GM18858 (cell line): ENCODE data around the gene STOML1.

Experiments used
- ATAC-seq: cut with Tn5 transposase; IDR thresholded peaks from one replicate; pipeline ENCODE4 v1.9.1; 2021; ENCODE audit not compliant: unreplicated experiment

The STOML1 gene, protein sequence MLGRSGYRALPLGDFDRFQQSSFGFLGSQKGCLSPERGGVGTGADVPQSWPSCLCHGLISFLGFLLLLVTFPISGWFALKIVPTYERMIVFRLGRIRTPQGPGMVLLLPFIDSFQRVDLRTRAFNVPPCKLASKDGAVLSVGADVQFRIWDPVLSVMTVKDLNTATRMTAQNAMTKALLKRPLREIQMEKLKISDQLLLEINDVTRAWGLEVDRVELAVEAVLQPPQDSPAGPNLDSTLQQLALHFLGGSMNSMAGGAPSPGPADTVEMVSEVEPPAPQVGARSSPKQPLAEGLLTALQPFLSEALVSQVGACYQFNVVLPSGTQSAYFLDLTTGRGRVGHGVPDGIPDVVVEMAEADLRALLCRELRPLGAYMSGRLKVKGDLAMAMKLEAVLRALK

DNA sequence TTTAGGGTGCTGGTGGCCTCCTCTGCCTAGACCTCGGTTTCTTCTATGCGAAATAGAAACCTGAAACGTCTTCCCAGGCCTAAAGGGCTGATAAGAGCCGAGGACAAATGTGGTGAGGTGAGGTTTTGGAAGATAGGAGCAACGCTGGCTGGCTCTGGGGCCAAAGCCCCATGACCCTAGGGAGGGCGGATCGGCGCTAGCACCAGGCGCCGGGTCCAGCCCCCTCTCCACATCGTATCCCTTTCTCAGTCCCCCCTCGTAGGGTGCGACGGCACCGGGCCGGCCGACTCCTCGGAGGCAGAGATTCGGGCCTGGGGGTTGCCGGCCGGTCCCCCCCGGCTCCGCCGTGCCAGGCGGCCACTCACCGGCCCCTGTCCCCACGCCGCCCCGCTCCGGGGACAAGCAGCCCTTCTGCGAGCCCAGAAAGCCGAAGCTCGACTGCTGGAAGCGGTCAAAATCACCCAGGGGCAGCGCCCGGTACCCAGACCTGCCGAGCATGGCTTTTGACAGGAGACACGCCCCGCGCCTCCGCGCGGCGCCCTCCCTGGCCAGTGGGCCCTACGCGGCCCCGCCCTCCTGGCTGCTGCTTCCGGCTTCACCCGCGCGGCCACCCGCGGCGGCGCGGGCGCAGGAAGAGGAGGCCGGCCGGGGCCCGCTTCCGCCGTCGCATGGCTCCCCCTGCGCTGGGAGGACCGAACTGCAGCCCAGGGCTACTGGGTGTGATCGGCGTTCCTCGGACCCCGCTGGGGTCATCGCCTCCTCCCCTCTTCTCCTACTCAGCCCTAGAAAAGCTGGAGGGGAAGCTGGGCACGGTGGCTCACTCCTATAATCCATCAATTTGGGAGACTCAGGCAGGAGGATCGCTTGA, at the start of gene STOML1:
TSS of gene STOML1 (minus strand) at position 570 of the 868 bp plus-strand sequence. CDS start at position 498, 72 bp downstream.
- peak; percentile 56 for ATAC-seq

DNA sequence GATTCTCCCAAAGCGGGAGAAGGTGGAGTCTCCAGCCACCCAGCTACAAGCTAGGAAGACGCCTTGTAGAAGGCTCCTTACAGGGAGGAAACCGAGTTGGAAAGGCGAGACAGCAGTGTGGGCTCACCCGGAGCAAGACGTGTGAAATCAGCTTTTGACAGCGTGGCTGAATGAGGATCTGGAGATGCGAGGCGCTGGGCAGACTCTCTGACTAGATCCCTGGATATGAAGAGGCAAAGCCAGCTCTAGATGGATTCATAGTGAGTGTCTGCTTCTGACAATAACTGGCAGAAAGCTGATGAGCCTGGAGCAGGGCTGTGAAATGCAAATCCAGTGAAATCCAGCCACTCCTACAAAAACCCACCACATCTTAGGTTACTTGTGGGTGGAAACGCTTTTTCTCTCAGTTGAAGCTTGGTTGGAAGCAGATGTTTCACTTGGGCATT, 49.2 kb upstream of the STOML1 start:
- ATAC-seq, result no peak

DNA sequence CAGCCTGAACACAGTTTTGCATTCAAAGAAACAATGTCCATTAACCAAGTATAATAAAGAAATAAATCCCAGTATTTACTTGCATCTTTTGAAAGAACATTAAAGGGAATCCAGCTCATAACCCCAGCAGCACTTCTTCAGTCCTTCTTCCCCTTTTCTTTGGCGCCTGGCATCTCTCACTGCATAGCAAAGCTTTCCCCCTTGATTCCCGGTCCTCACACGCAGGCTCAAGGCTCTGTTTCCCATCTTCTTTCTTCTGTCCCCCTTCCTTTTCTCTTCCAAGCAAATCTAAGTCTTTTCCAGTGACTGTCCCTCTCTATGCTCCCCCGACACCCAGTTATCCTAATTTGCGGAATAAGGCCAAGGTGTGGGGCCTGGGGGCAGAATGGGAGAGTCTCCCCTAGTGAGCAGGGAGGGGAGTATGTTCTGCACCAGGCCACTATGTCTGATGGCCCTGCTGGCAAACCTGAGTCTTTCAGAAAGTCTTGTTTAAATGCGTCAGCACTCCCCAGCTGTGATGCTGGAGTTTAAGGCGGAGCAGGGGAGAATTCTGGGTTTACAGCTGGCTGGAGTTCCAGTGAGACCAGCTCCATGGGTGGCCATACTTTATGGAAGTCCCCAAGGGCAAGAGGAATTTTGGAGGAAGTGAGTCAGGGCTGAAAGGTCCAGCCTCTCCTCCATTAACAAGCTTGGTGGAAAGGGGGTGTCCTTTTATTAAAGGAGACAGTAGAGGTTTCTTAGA, 48.2 kb upstream of the STOML1 start:
- no peak for ATAC-seq

DNA sequence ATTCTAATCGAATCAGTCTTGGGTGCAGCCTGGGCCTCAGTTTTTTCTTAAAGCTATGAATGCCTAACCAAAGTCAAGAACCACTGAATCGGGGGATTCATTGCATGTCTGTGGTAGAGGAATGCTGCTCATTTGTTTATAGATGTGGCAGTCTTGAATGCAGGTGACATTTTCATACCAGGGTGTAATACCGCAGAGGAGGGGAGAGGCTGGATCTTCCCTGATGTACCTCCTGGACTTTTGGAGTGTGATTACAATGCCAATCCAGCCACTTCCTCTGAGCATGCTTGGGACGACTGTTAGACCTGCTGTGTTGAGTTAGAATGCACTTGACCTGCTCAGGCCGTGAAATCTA, 47.5 kb upstream of the STOML1 start:
- no peak for ATAC-seq

DNA sequence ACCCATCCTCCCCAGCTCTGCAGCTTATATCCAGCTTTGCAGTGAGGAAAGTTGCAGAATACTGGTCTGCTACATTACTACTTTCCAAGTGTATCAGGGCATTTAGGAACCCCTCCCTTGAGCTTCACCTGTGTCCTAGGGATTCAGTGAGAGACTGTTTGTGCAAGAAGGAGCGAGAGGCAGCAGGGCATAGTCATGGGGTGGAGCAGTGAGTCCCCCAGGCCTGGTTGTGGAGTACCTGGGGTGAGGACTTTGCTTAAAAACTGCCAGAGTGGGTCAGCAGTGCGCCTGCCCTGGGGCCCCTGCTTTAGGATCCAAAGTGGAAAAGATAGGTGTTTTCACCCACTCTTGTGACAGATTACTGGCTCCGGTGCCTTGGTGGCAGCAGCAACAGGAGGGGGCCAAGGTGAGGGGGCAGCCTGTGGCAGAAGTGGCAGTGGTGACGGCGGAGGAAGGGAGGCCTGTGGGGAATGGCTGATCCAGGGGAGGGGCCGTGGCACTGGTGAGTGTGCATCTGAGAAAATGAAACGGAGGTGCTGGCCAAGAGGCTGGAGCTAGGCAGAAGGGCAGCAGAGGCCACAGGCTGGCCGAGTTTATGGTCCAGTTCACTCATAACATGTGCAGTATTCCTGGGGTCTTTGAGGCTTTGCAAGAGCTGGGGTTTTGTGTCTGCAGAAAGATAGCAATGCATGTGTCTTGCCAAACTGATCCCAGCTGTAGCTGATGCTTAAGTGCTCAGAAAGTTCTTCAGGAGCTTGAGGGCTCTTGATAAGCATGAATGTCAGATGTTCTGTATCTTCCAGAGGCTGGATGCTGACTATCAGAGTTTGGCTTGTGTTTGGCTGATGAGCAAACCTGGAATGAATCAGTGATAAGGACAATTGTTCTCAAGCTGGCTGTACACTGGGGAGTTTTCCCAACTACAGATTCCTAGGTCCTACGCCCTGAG, 46.9 kb upstream of the STOML1 start:
- no peak for ATAC-seq

DNA sequence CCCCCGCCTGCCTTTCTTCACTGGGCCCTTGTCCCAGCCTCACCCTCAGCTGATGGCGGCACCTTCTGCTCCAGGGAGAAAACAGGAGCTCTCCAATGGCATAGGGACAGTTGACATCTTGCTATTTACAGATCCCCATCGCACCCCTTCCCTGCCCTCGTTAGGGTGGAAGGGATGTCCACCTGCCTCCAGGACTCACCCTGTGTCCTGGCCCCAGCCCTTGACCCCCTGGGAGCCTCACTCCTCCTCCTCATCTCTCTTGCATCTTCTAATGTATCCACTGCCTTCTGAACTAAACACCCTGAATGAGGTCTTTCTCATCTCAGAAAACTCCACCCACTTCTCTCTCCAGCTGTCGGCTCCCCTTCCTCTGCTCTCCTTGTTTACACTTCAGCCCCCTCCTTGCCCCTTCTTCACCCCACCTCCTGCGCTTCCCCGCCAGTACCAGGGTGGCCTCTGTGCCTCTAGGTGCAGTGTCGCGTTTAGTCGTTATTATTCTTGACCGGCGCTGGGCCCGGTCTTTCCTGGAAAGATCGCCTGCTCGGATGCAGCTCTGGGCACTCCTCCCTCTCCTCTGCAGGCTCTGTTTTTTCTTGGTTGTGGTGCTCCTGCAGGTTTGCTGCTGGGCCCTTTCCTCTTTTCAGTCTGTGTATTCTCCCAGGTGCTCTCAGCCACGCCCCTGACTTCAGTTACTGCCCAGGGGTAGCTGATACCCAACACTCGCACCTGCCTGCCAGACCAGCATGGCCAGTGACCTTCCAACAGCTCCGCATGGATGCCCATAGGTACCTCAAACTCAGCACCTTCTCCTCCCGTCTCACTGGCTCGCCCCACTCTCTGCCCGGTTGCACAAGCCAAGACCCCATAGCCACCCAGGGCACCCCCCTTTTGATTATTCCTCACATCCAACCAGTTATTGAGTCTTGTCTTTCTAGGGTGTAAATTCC, 45.3 kb upstream of the STOML1 start:
- ATAC-seq, result no peak

DNA sequence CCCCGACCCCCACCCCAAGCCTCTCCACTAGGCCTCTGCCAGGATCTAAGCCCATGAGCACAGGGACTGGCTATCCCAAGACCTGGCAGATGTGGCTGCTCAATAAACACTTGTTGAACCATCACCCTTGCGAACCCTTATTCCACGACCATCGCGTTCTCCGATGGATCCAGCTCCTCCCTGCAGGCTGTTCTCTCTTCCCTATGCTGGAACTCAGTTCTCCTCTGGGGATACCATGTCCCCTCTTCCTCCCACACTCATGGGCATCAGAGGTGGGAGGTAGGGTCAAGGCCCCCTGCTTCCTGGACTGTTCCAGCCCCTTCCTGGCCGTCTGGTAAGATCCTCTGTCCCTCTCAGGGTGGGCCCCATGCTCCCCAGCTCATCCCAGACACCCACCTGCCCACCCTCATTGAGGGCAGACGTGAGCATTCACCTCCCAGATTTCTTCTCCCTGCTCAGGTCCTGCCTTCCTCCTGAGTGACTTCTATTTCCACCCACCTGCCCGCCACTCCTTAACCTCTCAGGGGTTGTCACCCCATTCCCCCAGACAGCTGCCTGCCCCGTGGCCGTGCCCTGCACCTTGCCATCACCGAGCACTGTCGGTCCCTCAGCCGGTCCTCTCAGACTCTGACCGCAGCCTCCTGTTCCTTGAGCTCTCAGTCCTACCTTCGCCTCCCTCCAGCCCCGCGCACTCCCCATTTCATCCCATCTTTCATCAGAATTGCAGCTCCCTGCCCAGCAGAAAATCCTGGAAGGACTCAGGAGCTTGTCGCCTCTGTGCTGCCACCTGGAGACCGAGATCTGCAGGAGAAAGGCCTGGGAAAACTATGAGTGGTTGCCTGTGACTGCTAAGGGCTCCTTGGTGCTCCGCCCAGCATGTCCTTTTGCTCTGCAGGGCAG, 44.4 kb upstream of the STOML1 start:
- no peak for ATAC-seq

DNA sequence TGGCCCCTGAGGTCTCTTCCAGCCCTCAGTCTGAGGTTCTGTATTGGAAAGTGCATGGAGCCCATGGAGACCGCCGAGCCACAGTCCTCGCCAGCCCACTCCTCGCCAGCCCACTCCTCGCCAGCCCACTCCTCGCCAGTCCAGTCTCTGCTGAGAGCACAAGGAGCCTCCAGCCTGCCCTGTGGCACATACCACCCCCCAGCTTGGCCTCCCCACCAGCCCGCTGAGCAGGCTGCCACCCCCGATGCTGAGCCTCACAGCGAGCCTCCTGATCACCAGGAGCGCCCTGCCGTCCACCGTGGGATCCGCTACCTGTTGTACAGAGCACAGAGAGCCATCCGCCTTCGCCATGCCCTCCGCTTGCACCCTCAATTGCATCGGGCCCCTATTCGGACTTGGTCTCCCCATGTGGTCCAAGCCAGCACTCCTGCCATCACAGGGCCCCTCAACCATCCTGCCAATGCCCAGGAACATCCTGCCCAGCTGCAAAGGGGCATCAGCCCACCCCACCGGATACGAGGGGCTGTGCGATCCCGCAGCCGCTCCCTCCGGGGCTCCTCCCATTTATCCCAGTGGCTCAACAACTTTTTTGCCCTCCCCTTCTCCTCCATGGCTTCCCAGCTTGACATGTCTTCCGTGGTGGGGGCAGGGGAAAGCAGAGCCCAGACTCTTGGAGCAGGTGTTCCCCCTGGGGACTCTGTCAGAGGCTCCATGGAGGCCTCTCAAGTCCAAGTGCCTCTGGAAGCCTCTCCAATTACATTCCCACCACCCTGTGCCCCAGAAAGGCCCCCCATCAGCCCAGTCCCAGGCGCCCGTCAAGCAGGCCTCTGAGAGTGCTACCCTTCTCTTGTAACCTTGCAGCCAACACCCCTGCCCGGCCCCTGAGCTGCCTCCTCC, 43.3 kb upstream of the STOML1 start:
- ATAC-seq, result no peak

DNA sequence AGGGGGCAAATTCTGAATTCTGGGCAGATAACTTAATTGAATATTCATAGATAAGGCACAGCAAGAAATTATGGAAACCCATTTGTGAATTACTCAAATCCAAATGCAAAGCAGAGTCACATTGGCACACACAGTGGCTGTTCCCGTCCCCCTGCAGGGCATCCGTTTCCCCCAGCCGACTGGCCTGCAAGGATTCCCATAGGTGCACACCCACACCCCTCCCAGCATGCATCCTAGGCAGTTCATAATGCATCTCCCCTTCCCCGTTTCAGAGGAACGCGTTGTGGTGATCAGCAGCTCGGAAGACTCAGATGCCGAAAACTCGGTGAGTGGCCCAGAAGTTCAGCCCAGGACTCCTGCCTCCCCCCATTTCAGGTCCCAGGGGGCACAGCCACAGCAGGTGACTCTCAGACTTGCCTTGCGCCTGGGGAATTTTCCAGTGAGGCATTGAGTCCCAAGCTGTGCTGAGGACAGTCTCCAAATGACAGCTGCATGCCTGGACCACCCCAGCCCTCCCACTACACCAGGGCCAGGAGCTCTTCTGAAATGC, 42.2 kb upstream of the STOML1 start:
- ATAC-seq, result no peak

DNA sequence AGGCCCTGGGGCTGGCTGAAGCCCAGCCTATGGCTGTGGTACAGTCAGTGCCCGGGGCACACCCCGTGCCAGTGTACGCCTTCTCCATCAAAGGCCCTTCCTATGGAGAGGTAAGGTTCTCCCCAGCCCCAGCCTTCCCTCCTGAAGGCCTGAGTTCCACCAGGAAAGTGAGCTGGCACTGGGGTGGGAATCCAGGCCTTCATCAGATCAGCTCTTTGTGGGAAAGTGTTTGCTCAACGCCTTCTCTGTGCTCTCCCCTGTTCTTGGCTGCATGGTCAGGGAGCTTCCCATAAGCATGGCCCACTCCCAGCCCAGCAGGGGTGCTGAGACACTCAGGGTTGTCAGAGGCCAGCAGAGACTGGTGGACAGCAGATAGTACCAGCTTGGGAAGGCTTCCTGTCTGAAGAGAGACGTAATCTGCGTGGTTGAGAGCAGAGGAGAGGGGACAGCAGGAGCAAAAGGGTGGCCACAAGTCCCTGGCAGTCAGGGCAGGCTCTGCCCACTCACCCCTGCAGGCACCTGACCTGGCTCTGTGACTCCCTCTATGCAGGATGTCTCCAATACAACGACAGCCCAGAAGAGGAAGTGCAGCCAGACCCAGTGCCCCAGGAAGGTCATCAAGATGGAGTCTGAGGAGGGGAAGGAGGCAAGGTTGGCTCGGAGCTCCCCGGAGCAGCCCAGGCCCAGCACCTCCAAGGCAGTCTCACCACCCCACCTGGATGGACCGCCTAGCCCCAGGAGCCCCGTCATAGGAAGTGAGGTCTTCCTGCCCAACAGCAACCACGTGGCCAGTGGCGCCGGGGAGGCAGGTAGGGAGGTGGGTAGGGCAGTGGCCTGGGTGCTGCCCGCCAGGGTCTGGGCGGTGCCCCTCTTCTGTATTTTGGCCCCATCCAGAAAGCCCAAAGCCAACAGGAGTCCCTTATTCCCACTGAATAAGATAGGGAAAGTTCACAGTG, 40.8 kb upstream of the STOML1 start:
- no peak for ATAC-seq

DNA sequence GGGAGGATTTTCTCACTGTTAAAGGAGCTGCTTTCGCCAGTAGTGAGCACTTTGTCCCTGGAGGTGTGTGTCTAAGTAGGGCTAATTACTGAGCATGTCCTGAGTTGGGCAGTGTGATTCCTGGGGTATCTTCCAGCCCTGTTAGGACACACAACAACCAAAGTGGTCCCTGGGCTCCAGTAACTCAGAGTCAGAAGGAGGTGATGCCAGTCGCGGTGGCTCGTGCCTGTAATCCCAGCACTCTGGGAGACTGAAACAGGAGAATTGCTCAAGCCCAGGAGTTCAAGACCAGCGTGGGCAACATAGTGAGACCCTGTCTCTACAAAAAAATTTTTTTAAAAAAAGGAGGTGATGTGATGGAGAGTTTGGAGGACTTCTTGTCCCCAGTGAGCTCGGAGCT, 40.0 kb upstream of the STOML1 start:
- ATAC-seq, result no peak

DNA sequence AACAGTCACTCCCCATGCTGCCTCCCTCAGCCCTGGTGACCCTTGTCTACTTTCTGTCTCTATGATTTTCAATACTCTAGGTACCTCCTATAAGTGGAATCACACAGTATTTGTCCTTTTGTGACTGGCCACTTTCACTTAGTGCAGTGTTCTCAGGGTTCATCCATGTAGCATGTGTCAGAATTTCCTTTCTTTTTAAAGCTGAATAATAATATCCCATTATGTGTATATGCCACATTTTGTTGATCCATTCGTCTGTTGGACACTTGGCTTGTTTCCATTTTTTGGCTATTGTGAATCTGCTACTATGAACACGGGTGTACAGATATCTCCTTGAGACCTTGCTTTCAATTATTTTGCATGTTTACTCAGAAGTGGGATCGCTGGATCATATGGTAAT, 36.6 kb upstream of the STOML1 start:
- no peak for ATAC-seq

DNA sequence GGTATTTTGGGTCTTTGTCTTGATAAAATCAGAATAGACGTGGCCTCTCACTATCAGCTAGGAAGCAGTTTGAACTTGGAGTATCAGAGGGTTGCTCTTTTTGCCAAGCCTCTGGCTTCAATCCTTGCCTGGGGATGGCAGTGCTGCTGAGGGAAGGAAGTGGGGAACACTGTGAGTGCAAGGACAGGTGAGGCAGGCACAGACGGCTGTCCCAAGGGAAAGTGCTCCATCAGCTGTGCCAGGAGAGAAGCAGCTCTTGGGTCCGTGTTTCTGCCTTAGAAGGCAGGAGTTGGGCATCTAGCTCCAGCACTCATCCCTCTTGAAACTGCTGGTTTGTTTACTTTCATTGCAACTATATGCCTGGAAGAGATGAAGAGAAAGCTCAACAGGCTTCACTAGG, 35.6 kb upstream of the STOML1 start:
- no peak for ATAC-seq

DNA sequence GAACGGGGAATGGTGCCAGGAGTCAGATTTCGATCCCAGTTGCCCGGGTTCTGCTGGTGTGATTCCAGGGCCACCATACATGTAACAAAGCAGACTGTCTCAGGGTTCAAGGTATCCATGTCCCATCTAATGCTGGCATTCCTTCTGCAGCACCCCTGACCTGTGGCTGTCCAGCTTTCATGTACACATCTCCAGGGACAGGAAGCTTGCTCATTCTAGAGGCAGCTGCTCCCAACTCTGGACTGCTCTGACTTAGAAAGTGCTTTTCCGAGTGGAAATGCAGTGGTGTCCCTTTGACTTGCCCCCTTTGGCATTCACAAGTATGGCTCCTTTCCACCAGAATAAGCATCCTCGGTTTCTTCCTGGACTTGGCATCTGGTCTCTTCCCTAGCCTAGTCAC, 33.3 kb upstream of the STOML1 start:
- ATAC-seq, result no peak

DNA sequence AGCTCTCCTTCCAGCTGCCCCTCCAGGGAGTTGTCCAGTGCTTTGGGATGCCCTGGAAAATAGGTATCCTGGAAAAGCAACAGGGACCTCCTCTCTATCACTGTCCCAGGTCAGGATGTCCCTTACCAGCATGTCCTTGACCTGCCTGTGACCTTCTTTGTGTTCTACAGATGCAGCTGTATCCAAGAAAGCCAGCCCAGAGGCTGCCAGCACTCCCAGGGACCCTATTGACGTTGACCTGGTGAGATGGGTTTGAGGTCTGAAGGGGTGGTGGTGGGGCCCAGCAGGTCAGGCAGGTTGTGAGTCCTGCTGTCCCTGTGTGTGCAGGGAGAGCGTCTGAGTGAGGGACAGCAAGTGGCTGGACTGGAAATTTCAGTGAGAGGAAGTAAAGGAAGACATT, 32.6 kb upstream of the STOML1 start:
- ATAC-seq, result no peak
